Left renal pelvis (tissue), 4 donors: ENCODE results near the gene WBP1L. TPM values are rescaled to one million over a fixed set of nuclear protein-coding genes. Genes with fewer than 3 reads are reported as not detected.

Experiments used
- DNase-seq, 4 donors: peaks; one replicate each; pipeline ENCODE4 v3.0.0-alpha.2; 2013; ENCODE audit warnings: low read depth in 4 of 4, low spot score in 3 of 4
- polyA plus RNA-seq, 4 donors: library from polyadenylated mRNA; unstranded; fragments of 120-200 nt; gene quantifications; one replicate each; pipeline ENCODE4 v1.2.1, GENCODE V29; 2013; ENCODE audit not compliant: insufficient read length in 4 of 4

Gene WBP1L
- polyA plus RNA-seq, 4 donors = 46.6 to 57.6 (median 47.6) TPM

DNA sequence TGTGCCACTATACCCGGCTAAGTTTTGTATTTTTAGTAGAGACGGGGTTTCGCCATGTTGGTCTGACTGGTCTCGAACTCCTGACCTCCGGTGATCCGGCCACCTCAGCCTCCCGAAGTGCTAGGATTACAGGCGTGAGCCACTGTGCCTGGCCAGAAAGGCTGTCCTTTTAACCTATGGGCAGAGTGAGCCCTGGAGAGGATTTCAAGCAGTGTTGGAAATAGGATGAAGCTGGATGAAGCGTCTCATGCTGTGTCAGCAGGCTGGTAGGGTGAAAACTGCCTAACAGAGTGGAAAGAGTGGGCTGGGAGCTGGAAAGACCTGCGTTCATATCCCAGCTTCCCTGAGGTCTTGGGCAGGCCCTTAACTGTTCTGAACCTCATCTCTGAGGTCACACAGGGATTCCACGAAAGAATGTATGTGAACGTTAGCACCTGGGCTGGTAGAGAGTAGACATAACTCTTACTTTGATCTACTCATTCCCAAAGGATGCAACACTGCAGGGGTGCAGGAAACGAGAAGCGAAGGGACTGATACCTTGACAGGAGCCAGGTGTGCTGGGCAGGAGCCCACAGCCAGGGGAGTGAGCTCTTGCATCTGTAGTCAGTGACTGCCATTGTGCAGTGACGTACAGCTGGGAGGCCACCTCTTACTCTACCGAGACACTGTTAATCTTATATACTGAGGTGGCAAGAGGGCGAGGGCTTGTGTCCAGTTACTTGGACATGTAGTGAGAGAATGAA is 34.1 kb downstream of the WBP1L start:
- no peak for DNase-seq

- no peak for DNase-seq
These were observed 35.0 kb downstream of the WBP1L start for GRCh38 chr10:102778781-102779180.

- DNase-seq = no peak
These were observed 36.2 kb downstream of the WBP1L start for GRCh38 chr10:102779680-102780526.

GRCh38 chr10:102780527-102780808 is 36.7 kb downstream of the WBP1L start:
- DNase-seq = no peak

GRCh38 chr10:102781090-102781920 is 37.6 kb downstream of the WBP1L start:
- no peak for DNase-seq

DNA sequence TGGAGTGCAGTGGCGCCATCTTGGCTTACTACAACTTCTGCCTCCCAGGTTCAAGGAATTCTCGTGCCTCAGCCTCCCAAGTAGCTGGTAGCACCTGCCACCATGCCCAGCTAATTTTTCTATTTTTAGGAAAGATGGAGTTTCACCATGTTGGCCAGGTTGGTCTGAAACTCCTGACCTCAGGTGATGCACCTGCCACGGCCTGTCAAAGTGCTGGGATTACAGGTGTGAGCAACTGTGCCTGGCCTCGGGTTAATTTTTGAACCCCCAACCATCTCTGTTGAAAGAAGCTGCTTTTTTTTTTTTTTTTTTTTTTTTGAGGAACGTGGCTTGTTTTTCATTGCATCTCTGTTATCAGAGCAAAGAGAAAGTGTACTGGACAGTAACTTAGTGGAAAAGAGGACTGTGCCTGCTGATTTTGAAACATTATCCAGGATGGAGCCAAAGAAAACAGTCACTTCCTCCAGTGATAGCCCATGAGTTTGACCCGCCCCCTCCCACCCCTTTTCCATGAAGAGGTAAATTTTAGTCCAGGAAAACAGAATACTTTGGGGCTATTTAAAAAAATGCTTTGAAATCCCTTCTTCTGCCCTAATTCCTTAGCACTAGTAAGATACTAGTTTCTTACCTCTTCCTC is 38.3 kb downstream of the WBP1L start:
- DNase-seq = no peak

DNA sequence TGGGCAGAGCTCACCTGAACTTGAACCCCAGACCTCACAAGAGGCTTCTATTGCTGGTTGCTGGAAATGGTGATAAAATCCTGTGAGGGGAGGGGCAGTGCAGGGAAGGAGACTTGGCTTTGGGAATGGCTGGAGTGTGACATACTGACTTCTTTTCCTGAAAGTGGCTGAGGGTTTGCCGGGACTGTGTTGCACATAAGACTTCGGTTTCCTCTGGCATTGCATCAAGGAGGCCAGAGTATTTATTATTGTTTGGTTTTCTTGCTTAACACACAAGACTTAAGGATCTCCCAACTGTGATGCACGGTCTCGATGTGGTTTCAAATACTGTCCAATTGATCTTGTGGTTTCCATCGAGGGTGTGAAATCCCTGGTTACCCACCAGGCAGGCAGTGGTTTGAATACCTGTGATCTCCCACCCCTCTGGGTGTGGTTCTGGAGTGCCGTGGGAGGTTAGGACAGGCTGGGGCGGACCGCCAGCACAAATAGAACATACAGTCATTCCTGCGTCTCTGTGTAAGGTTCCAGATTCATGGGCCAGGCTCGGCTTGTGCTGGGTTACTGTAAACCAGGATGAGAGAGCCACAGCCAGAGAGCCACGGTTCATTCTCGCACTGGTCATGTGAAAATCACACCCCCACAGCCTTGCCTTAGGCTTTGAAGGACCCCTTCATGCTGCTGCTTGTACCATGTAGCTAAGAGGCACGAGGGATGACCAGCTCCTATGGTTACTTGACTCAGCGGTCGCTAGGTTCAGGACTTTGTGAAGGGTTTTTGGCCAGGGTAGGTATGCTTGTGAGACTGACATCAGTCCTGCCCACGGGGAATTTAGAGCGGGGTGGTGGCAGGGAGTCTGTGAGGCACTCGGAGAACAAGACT is 39.2 kb downstream of the WBP1L start:
- DNase-seq = no peak

GRCh38 chr10:102783568-102783967 is 39.8 kb downstream of the WBP1L start:
- DNase-seq = no peak

DNA sequence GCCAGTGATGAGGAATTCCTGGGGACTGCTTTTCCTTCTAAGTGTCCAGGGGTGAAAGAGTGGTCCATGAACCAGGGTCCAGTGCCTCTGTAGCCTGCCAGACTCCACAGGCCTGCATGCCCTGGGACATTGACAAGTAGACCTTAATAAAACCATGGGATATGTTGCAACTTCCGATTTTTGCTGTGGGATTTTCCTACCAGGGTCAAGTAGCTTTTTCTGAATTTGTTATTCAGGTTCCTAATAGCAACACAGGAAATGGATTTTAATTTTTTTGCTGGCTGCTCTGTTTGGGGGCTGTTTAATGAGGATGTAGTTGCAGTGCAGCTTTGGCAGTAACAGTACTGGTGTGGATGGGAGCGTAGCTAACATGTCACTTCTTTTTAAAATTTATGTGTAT is 42.1 kb downstream of the WBP1L start:
- DNase-seq = no peak

GRCh38 chr10:102791754-102792395 is 48.1 kb downstream of the WBP1L start:
- no peak for DNase-seq

DNA sequence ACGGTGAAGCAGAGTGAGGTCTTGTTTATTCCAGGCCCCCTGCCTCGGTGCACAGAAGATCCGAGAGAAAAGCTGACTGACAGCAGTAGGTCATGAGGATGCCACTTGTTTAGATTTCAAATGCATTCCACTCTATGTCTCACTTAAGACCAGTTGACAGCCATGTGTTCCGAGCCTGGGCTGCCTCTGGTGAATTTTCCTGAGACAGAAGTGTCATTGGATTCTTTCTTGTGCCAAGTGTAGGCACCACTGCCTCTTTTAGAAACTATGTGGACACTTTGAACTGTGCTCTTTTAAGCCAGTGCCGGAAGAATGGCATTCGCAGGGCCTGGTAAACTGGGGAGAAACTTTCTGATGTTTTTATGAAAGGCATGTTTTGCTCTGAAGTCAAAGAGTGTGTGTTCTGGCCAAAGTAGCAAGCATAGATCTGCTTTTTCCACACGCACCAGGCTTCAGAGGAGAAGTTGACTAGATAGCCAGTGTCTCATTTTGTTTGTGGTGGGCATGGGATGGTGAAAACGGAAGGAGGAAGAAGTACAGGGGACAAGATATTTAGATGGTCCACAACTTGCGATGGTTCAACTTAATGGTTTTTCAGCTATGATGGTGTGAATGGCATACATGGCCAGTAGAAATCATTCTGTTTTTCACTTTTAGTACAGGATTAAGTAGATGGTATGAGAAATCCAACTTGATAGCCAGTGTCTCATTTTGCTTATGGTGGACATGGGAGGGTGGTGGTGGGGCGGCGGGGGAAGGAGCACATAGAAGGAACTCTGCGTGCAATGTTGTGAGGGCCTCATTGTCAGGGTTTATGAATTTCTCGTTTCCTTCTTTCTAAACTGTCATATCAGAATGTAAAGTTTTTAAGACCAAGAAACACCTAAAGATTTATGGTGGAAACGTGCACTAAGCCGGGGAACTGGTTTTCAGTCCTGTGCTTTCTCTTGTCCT is 52.0 kb downstream of the WBP1L start:
- no peak for DNase-seq

DNA sequence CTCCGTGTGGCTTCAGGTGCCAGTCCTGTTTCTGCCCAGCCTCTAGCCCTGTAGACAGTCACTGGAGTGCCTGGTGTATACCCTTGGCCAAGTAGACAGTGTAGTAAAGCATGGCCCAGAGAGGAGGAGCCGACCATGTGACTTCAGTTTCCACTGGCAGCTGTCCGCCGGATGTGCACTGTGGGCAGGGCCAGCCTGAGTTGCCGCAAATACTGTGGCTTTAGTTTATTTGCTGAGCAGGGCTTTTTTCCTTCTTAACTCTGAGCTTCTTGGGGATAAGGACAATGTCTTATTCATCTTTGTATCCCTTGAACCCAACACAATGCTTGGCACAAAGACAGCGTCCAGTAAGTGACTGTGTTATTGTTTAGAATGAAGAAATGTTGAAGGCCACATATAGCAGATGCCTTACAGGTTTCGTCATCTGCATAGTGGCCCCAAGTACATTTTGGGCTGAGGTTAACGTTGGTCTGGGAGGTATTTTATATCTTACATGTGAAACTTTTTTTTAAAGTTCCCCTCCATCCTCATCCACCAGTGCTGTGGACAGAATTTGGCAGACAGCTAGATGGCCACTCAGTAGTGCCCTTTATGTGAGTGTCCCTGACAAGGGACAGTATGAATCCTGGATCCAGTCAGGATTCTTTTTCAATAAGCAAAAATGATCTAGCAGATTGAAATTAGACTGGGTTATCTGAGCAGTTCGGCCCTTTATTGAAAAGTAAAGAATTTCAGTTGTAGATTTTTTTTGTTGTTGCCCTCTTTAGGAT is 52.8 kb downstream of the WBP1L start:
- DNase-seq = no peak

- no peak for DNase-seq
These were observed 56.1 kb downstream of the WBP1L start for GRCh38 chr10:102799691-102800471.

- DNase-seq = no peak
These were observed 57.0 kb downstream of the WBP1L start for GRCh38 chr10:102800611-102801335.

DNA sequence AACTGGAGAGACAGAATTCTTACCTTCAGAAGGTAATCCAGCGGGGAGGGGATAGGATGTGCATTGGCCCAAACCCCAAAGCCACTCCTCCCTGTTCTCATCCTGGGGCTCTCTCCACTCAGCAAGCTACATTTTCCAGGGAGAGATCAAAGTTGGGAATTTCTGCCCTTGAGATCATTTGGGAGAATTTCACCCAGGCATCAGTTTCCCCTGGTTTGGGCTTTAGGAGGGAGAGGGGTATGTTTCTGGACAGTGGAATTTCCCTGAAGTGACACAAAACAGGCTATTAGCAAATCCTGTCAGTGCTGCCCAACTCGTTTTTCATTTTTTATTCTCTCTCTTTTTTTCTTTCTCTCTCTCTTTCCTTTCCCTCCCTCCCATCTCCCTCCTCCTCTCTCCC is 57.7 kb downstream of the WBP1L start:
- DNase-seq = no peak

- no peak for DNase-seq
These were observed 58.2 kb downstream of the WBP1L start for GRCh38 chr10:102801978-102802377.
